Endothelial cell of umbilical vein (primary cell): ENCODE data around the gene OPRL1.

Source experiments
- CTCF ChIP-seq, 2 donors: IDR thresholded peaks; 1 replicate in 1 of 2; 2 replicates in 1 of 2; pipeline ENCODE4 v1.5.1; 2011; ENCODE audit warnings: low read length in 2 of 2, mild to moderate bottlenecking in 2 of 2, moderate library complexity in 2 of 2, control low read depth in 1 of 2, inconsistent platforms in 1 of 2, low read depth in 1 of 2; ENCODE audit not compliant: insufficient read depth in 1 of 2; ENCODE audit errors: extremely low read depth in 1 of 2
- EZH2 ChIP-seq: IDR thresholded peaks from 2 replicates; pipeline ENCODE4 v1.6.1; 2012; ENCODE audit warnings: borderline replicate concordance, low read depth, mild to moderate bottlenecking, moderate library complexity, low read length, inconsistent platforms; ENCODE audit not compliant: severe bottlenecking
- MAX ChIP-seq: IDR thresholded peaks from 2 replicates; pipeline ENCODE4 v1.6.1; 2011; ENCODE audit not compliant: insufficient read depth, insufficient read length
- POLR2A ChIP-seq: IDR thresholded peaks from 2 replicates; pipeline ENCODE4 v1.6.1; 2012; ENCODE audit warnings: low read depth, mild to moderate bottlenecking, control low read depth, low read length

- TF ChIP-seq EZH2 (no peak), CTCF (IDR thresholded peaks at IDR 0.05; ENCODE audit: extremely low read depth in 1 of 2, insufficient read depth in 1 of 2, low read depth in 1 of 2, low read length in 2 of 2) (no peak), MAX (no peak), POLR2A (no peak)
These were observed 4.3 kb upstream of the OPRL1 start for GRCh38 chr20:64075556-64075955.
